Fibroblast of skin of scalp (primary cell): ENCODE data around the gene KRT17.
A peak's percentile ranks its signal among the peaks of the same experiment; 100 is the strongest.
"Not testable (repeated sequence)": the region's sequence is repeated elsewhere in the genome, so short reads cannot be mapped to it uniquely, and the experiment has no call there.

Experiments used
- DNase-seq: peaks from one replicate; pipeline ENCODE4 v3.0.0-alpha.2; 2013

KRT17 gene

GRCh38 chr17:41589301-41589700 is 35.1 kb downstream of the KRT17 start:
- DNase-seq, result no peak

GRCh38 chr17:41588126-41588810 is 36.1 kb downstream of the KRT17 start:
- DNase-seq, result peak; percentile 64

GRCh38 chr17:41586863-41587495 is 37.4 kb downstream of the KRT17 start, which contains the start of gene KRT14:
Gene KRT14, minus strand, starts transcription at chr17:41586895. Its CDS starts 61 bp downstream, at chr17:41586834.
- peak; percentile 28 for DNase-seq

- no peak for DNase-seq
Measured at GRCh38 chr17:41585301-41586056, 38.9 kb downstream of the KRT17 start.

- not testable (repeated sequence) for DNase-seq
Measured at GRCh38 chr17:41584331-41584927, 39.9 kb downstream of the KRT17 start.

GRCh38 chr17:41583137-41584127 is 40.9 kb downstream of the KRT17 start:
- DNase-seq, result no peak

- not testable (repeated sequence) for DNase-seq
Measured at GRCh38 chr17:41582061-41582968, 42.1 kb downstream of the KRT17 start.

GRCh38 chr17:41581366-41582060 is 42.9 kb downstream of the KRT17 start:
- no peak for DNase-seq

GRCh38 chr17:41580687-41581365 is 43.5 kb downstream of the KRT17 start:
- peak; percentile 21 for DNase-seq

GRCh38 chr17:41580244-41580575 is 44.2 kb downstream of the KRT17 start:
- DNase-seq, result no peak

GRCh38 chr17:41579484-41580243 is 44.7 kb downstream of the KRT17 start:
- peak; percentile 79 for DNase-seq

GRCh38 chr17:41578971-41579370 is 45.4 kb downstream of the KRT17 start:
- no peak for DNase-seq

GRCh38 chr17:41578538-41578937 is 45.8 kb downstream of the KRT17 start:
- no peak for DNase-seq

- not testable (repeated sequence) for DNase-seq
Measured at GRCh38 chr17:41576740-41577139, 47.6 kb downstream of the KRT17 start.

- no peak for DNase-seq
Measured at GRCh38 chr17:41575336-41575735, 49.0 kb downstream of the KRT17 start.

- DNase-seq, result no peak
Measured at GRCh38 chr17:41571561-41572434, 52.6 kb downstream of the KRT17 start, which contains the start of gene KRT9. Gene KRT9, minus strand, starts transcription at chr17:41572059. Its CDS starts 67 bp downstream, at chr17:41571992.
